Testis (tissue), 5 donors: Measurements from ENCODE around the gene CES5A. TPM values are rescaled to one million over a fixed set of nuclear protein-coding genes. Genes with fewer than 3 reads are reported as not detected.

Source experiments
- DNase-seq: peaks from one replicate; pipeline ENCODE4 v3.0.0-alpha.2; 2019
- H3K27ac ChIP-seq, 2 donors: fragments of 200-600 bp; sonication (generic); one replicate each; pipeline ENCODE4 v1.5.1; 2019
- H3K27me3 ChIP-seq: fragments of 200-600 bp; sonication (generic); one replicate; pipeline ENCODE4 v1.5.1; 2019
- H3K36me3 ChIP-seq: fragments of 200-600 bp; sonication (generic); one replicate; pipeline ENCODE4 v1.5.1; 2017; ENCODE audit warnings: low read depth; ENCODE audit errors: missing control alignments
- H3K4me1 ChIP-seq: fragments of 200-600 bp; sonication (generic); one replicate; pipeline ENCODE4 v1.5.1; 2019
- H3K4me3 ChIP-seq, 2 donors: fragments of 200-600 bp; sonication (generic); one replicate each; pipeline ENCODE4 v1.5.1; 2017 to 2019
- H3K9me3 ChIP-seq: fragments of 200-600 bp; sonication (generic); one replicate; pipeline ENCODE4 v1.5.1; 2017
- POLR2A ChIP-seq: fragments of 450-650 bp; IDR thresholded peaks from one replicate; pipeline ENCODE4 v1.6.1; 2017; ENCODE audit warnings: antibody characterized with exemption, mild to moderate bottlenecking, moderate library complexity
- WGBS, 2 donors: methylation state at CpG; one replicate each; pipeline ENCODE4 v1.1.5; 2018; 5-methylcytosine and 5-hydroxymethylcytosine counted together
- intact Hi-C: fragments of 100-400 bp; cut with DNase I; formaldehyde crosslinking; loops from one replicate; pipeline ENCODE4 v1.15.1; 2023; ENCODE audit warnings: low total_unique reads
- long read RNA-seq, 2 donors: transcript quantifications; one replicate each; lab custom pipeline, GENCODE V29; 2026
- polyA plus RNA-seq: library from polyadenylated mRNA; stranded (reverse); fragments of 350-450 nt; fragmentation: Illumina TruSeq; extraction: RNeasy Lipid Tissue Mini Kit (QIAGEN cat#74804); gene quantifications from one replicate; pipeline ENCODE4 v1.2.3, GENCODE V29; 2014; ENCODE audit warnings: low read depth, low replicate concordance; ENCODE audit not compliant: insufficient read depth
- total RNA-seq, 2 donors: library from RNA; depleted of rRNA; stranded (reverse); fragments of >200 nt; gene quantifications; one replicate each; pipeline ENCODE4 v1.2.3, GENCODE V29; 2016
- TF ChIP-seq, protein P1 (sequence below), 3 experiments: fragments of 450-650 bp in 2 of 3; fragments of 200-600 bp in 1 of 3; sonication (generic) in 1 of 3; IDR thresholded peaks; one replicate each; pipeline ENCODE4 v1.5.1; 2016 to 2019; ENCODE audit warnings: antibody characterized with exemption in 3 of 3, mild to moderate bottlenecking in 2 of 3, moderate library complexity in 1 of 3

The CES5A gene, protein sequence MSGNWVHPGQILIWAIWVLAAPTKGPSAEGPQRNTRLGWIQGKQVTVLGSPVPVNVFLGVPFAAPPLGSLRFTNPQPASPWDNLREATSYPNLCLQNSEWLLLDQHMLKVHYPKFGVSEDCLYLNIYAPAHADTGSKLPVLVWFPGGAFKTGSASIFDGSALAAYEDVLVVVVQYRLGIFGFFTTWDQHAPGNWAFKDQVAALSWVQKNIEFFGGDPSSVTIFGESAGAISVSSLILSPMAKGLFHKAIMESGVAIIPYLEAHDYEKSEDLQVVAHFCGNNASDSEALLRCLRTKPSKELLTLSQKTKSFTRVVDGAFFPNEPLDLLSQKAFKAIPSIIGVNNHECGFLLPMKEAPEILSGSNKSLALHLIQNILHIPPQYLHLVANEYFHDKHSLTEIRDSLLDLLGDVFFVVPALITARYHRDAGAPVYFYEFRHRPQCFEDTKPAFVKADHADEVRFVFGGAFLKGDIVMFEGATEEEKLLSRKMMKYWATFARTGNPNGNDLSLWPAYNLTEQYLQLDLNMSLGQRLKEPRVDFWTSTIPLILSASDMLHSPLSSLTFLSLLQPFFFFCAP
- total RNA-seq (1 to 10 TPM in 1 of 2 donors, not detected in 1; 1.5 TPM), polyA plus RNA-seq (0.83 TPM)
- long read RNA-seq, donor 1, result 0 reads
- long read RNA-seq, donor 2, result 0 reads

DNA sequence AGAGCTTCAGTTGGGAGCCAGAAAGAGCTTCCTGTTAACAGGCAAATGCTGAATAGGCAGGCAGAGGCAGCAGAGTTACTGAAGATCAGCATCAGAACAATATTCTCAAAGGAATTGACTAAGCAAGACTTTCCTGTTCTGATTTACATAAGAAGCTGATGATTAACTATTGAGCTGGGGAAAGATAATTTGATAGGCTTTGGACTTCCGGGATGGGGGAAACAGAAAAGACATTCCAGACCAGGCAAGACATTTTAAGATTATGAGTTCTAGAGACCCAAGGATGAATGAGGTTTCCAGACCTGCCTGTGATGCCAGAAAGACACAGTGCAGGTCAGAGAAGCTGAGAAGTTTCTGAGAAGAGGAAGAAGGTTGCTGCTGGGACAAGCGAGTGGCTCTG is at the start of gene CES5A:
CES5A (minus strand) TSS at position 101 of the 400 bp plus-strand sequence. CDS start 152 bp downstream, outside the sequence.
- H3K4me3 ChIP-seq, result no peak within 1 kb of the TSS
- no peaks in the 10 kb centered on the region for H3K9me3 ChIP-seq
- H3K27ac ChIP-seq, result no peak within 1 kb of the TSS
- no peaks in the 10 kb centered on the region for H3K36me3 ChIP-seq
- intact Hi-C loops, result no loop called here
- no peaks in the 10 kb centered on the region for H3K27me3 ChIP-seq
- H3K4me1 ChIP-seq, result no peaks in the 10 kb centered on the region
- DNase-seq, result no peak
- TF ChIP-seq POLR2A, result no peak
- TF ChIP-seq, protein P1, sequence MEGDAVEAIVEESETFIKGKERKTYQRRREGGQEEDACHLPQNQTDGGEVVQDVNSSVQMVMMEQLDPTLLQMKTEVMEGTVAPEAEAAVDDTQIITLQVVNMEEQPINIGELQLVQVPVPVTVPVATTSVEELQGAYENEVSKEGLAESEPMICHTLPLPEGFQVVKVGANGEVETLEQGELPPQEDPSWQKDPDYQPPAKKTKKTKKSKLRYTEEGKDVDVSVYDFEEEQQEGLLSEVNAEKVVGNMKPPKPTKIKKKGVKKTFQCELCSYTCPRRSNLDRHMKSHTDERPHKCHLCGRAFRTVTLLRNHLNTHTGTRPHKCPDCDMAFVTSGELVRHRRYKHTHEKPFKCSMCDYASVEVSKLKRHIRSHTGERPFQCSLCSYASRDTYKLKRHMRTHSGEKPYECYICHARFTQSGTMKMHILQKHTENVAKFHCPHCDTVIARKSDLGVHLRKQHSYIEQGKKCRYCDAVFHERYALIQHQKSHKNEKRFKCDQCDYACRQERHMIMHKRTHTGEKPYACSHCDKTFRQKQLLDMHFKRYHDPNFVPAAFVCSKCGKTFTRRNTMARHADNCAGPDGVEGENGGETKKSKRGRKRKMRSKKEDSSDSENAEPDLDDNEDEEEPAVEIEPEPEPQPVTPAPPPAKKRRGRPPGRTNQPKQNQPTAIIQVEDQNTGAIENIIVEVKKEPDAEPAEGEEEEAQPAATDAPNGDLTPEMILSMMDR (IDR thresholded peaks at IDR 0.05), result no peak
- 77 to 90% methylated on average over 2 of the region's 2 CpGs for WGBS, 2 donors

DNA sequence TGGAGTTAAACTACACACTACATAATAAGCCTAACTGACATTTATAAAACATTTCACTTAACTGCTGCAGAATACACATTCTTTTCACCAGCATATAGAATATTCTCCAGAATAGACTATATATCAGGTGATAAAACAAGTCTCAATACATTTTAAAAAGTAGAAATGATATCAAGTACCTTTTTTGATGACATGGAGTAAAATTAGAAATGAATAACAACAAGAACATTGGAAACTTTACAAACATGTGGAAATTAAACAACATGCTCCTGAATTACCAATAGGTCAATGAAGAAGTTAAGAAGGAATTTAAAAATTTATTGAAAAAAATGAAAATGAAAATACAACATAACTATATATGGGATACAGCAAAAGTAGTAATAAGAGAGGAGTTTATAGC is 47.5 kb upstream of the CES5A start:
- no peaks in the 10 kb centered on the region for H3K4me1 ChIP-seq
- H3K9me3 ChIP-seq, result no peaks in the 10 kb centered on the region
- no peak for DNase-seq
- H3K4me3 ChIP-seq, result no peak overlapping the region
- intact Hi-C loops, result no loop called here
- no peaks in the 10 kb centered on the region for H3K36me3 ChIP-seq
- no peak overlapping the region for H3K27ac ChIP-seq
- no peak for TF ChIP-seq POLR2A
- TF ChIP-seq, protein P1 (IDR thresholded peaks at IDR 0.05), result no peak
- no peaks in the 10 kb centered on the region for H3K27me3 ChIP-seq

DNA sequence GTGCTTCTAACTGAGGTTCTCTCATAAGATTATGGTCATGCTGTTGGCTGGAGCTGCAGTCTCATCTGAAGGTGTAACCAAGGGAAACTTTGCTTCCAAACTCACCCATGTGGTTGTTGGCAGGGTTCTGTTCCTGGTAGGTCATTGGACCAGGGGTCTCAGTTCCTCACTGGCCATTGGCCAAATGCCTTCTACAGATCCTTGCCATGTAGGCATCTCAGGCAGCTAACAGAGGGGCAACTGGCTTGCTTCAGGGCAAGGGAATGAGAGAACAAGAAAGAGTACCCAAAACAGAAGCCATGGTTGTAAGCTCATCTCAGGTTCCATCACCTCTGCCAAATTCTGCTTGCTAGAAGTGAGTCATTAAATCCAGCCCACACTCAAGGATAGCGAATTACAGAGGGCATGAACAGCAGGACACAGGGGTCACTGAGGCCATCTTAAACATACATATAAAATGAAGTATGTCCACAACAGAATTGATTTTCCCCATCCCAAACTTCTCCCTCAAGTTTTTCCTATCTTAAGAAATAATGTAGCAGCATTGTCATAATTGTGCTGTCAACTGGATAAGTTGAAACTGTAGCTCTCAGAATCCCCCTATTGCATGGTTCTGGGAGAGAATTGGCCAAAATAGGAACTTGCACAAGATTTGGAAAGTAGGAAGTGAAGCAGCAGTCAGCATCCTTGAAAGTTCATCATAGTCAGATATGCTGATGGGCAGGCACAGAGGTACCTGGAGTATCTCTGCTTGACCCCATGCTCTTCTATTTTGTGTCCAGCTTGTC is 42.4 kb upstream of the CES5A start:
- H3K36me3 ChIP-seq, result no peaks in the 10 kb centered on the region
- H3K27ac ChIP-seq, result no peak overlapping the region
- no peaks in the 10 kb centered on the region for H3K4me1 ChIP-seq
- intact Hi-C loops, result no loop called here
- H3K9me3 ChIP-seq, result no peaks in the 10 kb centered on the region
- H3K4me3 ChIP-seq, result no peak overlapping the region
- H3K27me3 ChIP-seq, result no peaks in the 10 kb centered on the region
- TF ChIP-seq, protein P1 (IDR thresholded peaks at IDR 0.05), result no peak
- TF ChIP-seq POLR2A, result no peak
- 87 to 91% methylated on average over 1 of the region's 1 CpG for WGBS, 2 donors
- DNase-seq, result no peak

DNA sequence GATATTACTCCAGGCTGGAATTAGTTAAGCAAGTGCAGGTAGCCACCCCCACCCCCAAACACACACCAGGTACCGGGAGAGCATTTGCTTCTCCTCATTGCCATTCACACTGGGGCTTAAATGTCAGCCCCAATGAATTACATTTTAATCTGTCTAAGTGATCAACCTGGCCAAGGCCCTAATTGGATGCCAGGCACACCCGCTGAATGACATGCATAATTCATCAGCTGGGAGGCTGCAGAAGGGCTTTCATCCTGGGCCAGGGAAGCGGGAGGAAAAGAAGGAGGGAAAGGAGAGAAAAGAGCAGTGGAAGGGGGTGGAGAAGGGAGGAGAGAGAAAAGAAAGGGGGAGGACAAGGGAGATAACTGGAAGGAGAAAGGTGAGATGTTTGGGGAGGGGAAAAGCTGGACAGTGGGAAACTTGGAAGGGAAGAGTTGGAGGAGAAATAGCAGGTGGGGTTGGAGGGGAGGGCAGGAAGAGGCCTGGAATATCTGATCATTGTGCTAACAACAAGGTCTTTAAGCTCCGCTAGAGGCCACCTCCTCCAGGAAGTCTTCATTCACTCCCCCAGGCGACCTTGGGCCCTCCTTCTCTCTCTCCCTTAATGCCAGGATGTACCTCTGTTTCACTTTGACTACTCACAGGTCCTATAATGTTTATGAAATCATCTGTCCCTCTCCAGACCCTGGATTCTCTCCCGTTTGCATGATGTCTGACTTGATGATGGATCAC is 40.1 kb upstream of the CES5A start:
- no peak for DNase-seq
- TF ChIP-seq, protein P1 (IDR thresholded peaks at IDR 0.05), result no peak
- TF ChIP-seq POLR2A, result no peak
- Histone ChIP-seq H3K27me3 (no peaks in the 10 kb centered on the region), H3K4me1 (no peaks in the 10 kb centered on the region), H3K36me3 (no peaks in the 10 kb centered on the region), H3K27ac (no peak overlapping the region), H3K9me3 (no peaks in the 10 kb centered on the region), H3K4me3 (no peak overlapping the region)
- WGBS, 2 donors, result 55 to 65% methylated on average over 6 of the region's 6 CpGs
- intact Hi-C loops, result no loop called here
